A673 (cell line): Measurements from ENCODE around the gene ZNF511.

Source experiments
- EZH2 ChIP-seq: fragments of 200-600 bp; sonication (generic); IDR thresholded peaks from 2 replicates; pipeline ENCODE4 v1.6.1; 2017; ENCODE audit warnings: borderline replicate concordance, low read depth, mild to moderate bottlenecking, mixed read lengths, antibody characterized with exemption, low read length; ENCODE audit not compliant: poor library complexity, severe bottlenecking
- TF ChIP-seq, protein P1 (sequence below): fragments of 300-800, 200-600 bp; sonication (generic); conservative IDR thresholded peaks from 2 replicates; pipeline ENCODE4 v1.5.1; 2017; ENCODE audit warnings: low read depth, mild to moderate bottlenecking, antibody characterized with exemption, low read length, moderate library complexity, mixed read lengths

DNA sequence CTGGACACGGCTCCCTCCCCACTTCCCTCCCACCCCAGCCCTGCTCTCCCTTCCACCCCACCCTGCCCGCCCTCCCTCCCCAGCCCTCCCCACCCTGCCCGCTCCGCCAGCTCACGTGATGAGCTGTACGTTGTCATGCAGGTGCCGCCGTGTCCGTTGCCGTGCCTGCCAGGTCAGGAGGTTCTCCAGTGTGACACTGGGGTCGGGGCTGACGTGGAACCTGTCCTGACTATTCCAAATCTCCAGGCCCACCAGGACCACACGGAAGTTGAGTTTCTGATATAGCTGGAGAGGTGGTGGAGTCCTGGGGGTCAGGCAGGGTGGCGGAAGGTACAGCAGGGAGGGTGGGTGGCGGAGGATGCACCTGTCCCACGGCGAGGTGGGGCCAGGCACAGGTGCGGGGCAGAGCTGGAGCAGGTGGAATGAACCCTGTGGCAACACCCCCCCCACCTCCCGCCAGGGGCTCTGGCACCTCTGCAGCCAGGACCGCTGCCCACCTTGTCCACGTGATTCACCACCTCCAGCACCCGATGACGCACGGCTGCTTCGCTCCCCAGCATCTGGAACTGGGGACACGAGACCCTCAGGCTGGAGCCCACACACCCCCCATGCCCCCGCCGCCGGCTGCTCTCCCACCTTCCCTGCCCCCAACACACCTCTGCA is 36.3 kb upstream of the ZNF511 start:
- TF ChIP-seq, protein P1, sequence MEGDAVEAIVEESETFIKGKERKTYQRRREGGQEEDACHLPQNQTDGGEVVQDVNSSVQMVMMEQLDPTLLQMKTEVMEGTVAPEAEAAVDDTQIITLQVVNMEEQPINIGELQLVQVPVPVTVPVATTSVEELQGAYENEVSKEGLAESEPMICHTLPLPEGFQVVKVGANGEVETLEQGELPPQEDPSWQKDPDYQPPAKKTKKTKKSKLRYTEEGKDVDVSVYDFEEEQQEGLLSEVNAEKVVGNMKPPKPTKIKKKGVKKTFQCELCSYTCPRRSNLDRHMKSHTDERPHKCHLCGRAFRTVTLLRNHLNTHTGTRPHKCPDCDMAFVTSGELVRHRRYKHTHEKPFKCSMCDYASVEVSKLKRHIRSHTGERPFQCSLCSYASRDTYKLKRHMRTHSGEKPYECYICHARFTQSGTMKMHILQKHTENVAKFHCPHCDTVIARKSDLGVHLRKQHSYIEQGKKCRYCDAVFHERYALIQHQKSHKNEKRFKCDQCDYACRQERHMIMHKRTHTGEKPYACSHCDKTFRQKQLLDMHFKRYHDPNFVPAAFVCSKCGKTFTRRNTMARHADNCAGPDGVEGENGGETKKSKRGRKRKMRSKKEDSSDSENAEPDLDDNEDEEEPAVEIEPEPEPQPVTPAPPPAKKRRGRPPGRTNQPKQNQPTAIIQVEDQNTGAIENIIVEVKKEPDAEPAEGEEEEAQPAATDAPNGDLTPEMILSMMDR = no peak
- TF ChIP-seq EZH2 = no peak
